HG02943 (cell line): ENCODE results near the gene SIM1.

Experiments used
- ATAC-seq: cut with Tn5 transposase; IDR thresholded peaks from one replicate; pipeline ENCODE4 v1.9.1; 2021; ENCODE audit warnings: mild to moderate bottlenecking, low read depth, moderate library complexity; ENCODE audit not compliant: unreplicated experiment

SIM1 gene

GRCh38 chr6:100433726-100434435 is 30.8 kb downstream of the SIM1 start:
- ATAC-seq, result no peak

- no peak for ATAC-seq
Measured at GRCh38 chr6:100432136-100432535, 32.6 kb downstream of the SIM1 start.

GRCh38 chr6:100430962-100431361 is 33.8 kb downstream of the SIM1 start:
- ATAC-seq, result no peak

GRCh38 chr6:100427452-100427851 is 37.3 kb downstream of the SIM1 start:
- ATAC-seq, result no peak

- ATAC-seq, result no peak
Measured at GRCh38 chr6:100426744-100427338, 37.9 kb downstream of the SIM1 start.

GRCh38 chr6:100426241-100426640 is 38.5 kb downstream of the SIM1 start:
- no peak for ATAC-seq

- no peak for ATAC-seq
Measured at GRCh38 chr6:100420711-100421110, 44.0 kb downstream of the SIM1 start.

GRCh38 chr6:100417036-100417435 is 47.7 kb downstream of the SIM1 start:
- no peak for ATAC-seq

GRCh38 chr6:100415768-100416167 is 49.0 kb downstream of the SIM1 start:
- ATAC-seq, result no peak

- ATAC-seq, result no peak
Measured at GRCh38 chr6:100412872-100413271, 51.8 kb downstream of the SIM1 start.

- no peak for ATAC-seq
Measured at GRCh38 chr6:100404051-100404450, 60.7 kb downstream of the SIM1 start.

- ATAC-seq, result no peak
Measured at GRCh38 chr6:100393493-100393892, 71.2 kb downstream of the SIM1 start.

GRCh38 chr6:100392423-100392822 is 72.3 kb downstream of the SIM1 start:
- ATAC-seq, result no peak

GRCh38 chr6:100388868-100389519 is 75.7 kb downstream of the SIM1 start:
- ATAC-seq, result no peak

- ATAC-seq, result no peak
Measured at GRCh38 chr6:100382767-100383195, 81.9 kb downstream of the SIM1 start.

GRCh38 chr6:100382031-100382430 is 82.7 kb downstream of the SIM1 start:
- no peak for ATAC-seq

GRCh38 chr6:100381111-100381510 is 83.6 kb downstream of the SIM1 start:
- ATAC-seq, result no peak

GRCh38 chr6:100379386-100379785 is 85.3 kb downstream of the SIM1 start:
- no peak for ATAC-seq

- ATAC-seq, result no peak
Measured at GRCh38 chr6:100378576-100378975, 86.1 kb downstream of the SIM1 start.

GRCh38 chr6:100376103-100376502 is 88.6 kb downstream of the SIM1 start:
- no peak for ATAC-seq

GRCh38 chr6:100372326-100373091 is 92.2 kb downstream of the SIM1 start:
- ATAC-seq, result no peak
